ENCODE data around the gene SYK. TPM values are rescaled to one million over a fixed set of nuclear protein-coding genes. Genes with fewer than 3 reads are reported as not detected.
"Not testable (repeated sequence)": the region's sequence is repeated elsewhere in the genome, so short reads cannot be mapped to it uniquely, and the experiment has no call there.

SYK gene
- total RNA-seq, 3 donors from 2014 or later (not counting 1 experiment from before 2014, with no cell fraction given): 75.5 to 104 (median 78.0) TPM

- Histone ChIP-seq H3K27me3 (ENCODE audit: control insufficient read depth, insufficient read depth, low read length) (no peaks in the 10 kb centered on the region), H3K36me3 (ENCODE audit: control insufficient read depth, insufficient read depth, low read length) (no peaks in the 10 kb centered on the region), H3K27ac (ENCODE audit: low read length) (no peak overlapping the region), H3K4me3 (ENCODE audit: low read length) (no peak overlapping the region), H3K9me3 (ENCODE audit: control insufficient read depth, insufficient read depth, low read length) (no peaks in the 10 kb centered on the region), H3K4me1 (ENCODE audit: control insufficient read depth, insufficient read depth, low read length) (peaks cover 12% of the 10 kb centered on the region)
- Mint-ChIP-seq H3K4me1 (peaks cover 5 to 8% of the 10 kb centered on the region in 2 donors), H3K9me3 (no peaks in the 10 kb centered on the region), H3K27me3 (ENCODE audit: low read depth in 2 of 2) (peaks cover 0 to 2% of the 10 kb centered on the region in 2 donors), H3K36me3 (no peaks in the 10 kb centered on the region), H3K4me3 (no peak overlapping the region), H3K27ac (no peak overlapping the region)
- WGBS (ENCODE audit: insufficient coverage): 94% methylated on average over 2 of the region's 2 CpGs
- no peak for DNase-seq
- ATAC-seq: no peak
- intact Hi-C loops (cut with micrococcal nuclease): no loop called here
- TF ChIP-seq CTCF (IDR thresholded peaks at IDR 0.05): no peak
These were observed 22.9 kb upstream of the SYK start for GRCh38 chr9:90778746-90779145.

GRCh38 chr9:90783552-90783951 is 18.1 kb upstream of the SYK start:
- no peaks in the 10 kb centered on the region for H3K4me1 Mint-ChIP-seq
- Histone ChIP-seq H3K9me3 (ENCODE audit: control insufficient read depth, insufficient read depth, low read length) (no peaks in the 10 kb centered on the region), H3K36me3 (ENCODE audit: control insufficient read depth, insufficient read depth, low read length) (no peaks in the 10 kb centered on the region), H3K4me1 (ENCODE audit: control insufficient read depth, insufficient read depth, low read length) (no peaks in the 10 kb centered on the region), H3K4me3 (ENCODE audit: low read length) (no peak overlapping the region), H3K27ac (ENCODE audit: low read length) (no peak overlapping the region), H3K27me3 (ENCODE audit: control insufficient read depth, insufficient read depth, low read length) (peaks cover 2% of the 10 kb centered on the region)
- no peak for DNase-seq
- no peaks in the 10 kb centered on the region for H3K9me3 Mint-ChIP-seq
- H3K27me3 Mint-ChIP-seq (ENCODE audit: low read depth in 2 of 2): peaks cover 0 to 2% of the 10 kb centered on the region in 2 donors
- no peak for ATAC-seq
- H3K27ac Mint-ChIP-seq: no peak overlapping the region
- TF ChIP-seq CTCF (IDR thresholded peaks at IDR 0.05): no peak
- H3K36me3 Mint-ChIP-seq: no peaks in the 10 kb centered on the region
- no peak overlapping the region for H3K4me3 Mint-ChIP-seq
- intact Hi-C loops (cut with micrococcal nuclease): no loop called here
- 87% methylated on average over 3 of the region's 3 CpGs for WGBS (ENCODE audit: insufficient coverage)

GRCh38 chr9:90783964-90784363 is 17.7 kb upstream of the SYK start:
- Mint-ChIP-seq H3K27me3 (ENCODE audit: low read depth in 2 of 2) (peaks cover 0 to 2% of the 10 kb centered on the region in 2 donors), H3K9me3 (no peaks in the 10 kb centered on the region), H3K36me3 (no peaks in the 10 kb centered on the region), H3K4me1 (no peaks in the 10 kb centered on the region), H3K27ac (no peak overlapping the region), H3K4me3 (no peak overlapping the region)
- Histone ChIP-seq H3K36me3 (ENCODE audit: control insufficient read depth, insufficient read depth, low read length) (no peaks in the 10 kb centered on the region), H3K27ac (ENCODE audit: low read length) (no peak overlapping the region), H3K4me1 (ENCODE audit: control insufficient read depth, insufficient read depth, low read length) (no peaks in the 10 kb centered on the region), H3K9me3 (ENCODE audit: control insufficient read depth, insufficient read depth, low read length) (no peaks in the 10 kb centered on the region), H3K4me3 (ENCODE audit: low read length) (no peak overlapping the region), H3K27me3 (ENCODE audit: control insufficient read depth, insufficient read depth, low read length) (peaks cover 2% of the 10 kb centered on the region)
- DNase-seq: no peak
- ATAC-seq: no peak
- WGBS (ENCODE audit: insufficient coverage): 88% methylated on average over 7 of the region's 8 CpGs
- TF ChIP-seq CTCF (IDR thresholded peaks at IDR 0.05): no peak
- intact Hi-C loops (cut with micrococcal nuclease): no loop called here

- Mint-ChIP-seq H3K27ac (no peak overlapping the region), H3K4me1 (no peaks in the 10 kb centered on the region), H3K4me3 (no peak overlapping the region), H3K9me3 (no peaks in the 10 kb centered on the region), H3K27me3 (ENCODE audit: low read depth in 2 of 2) (peaks cover 0 to 9% of the 10 kb centered on the region in 2 donors), H3K36me3 (no peaks in the 10 kb centered on the region)
- ATAC-seq (no peak), DNase-seq (no peak)
- Histone ChIP-seq H3K36me3 (ENCODE audit: control insufficient read depth, insufficient read depth, low read length) (no peaks in the 10 kb centered on the region), H3K9me3 (ENCODE audit: control insufficient read depth, insufficient read depth, low read length) (no peaks in the 10 kb centered on the region), H3K4me1 (ENCODE audit: control insufficient read depth, insufficient read depth, low read length) (peaks cover 6% of the 10 kb centered on the region), H3K4me3 (ENCODE audit: low read length) (no peak overlapping the region), H3K27ac (ENCODE audit: low read length) (no peak overlapping the region), H3K27me3 (ENCODE audit: control insufficient read depth, insufficient read depth, low read length) (peaks cover 2% of the 10 kb centered on the region)
- no peak for TF ChIP-seq CTCF (IDR thresholded peaks at IDR 0.05)
- intact Hi-C loops (cut with micrococcal nuclease): no loop called here
- WGBS (ENCODE audit: insufficient coverage): 77% methylated on average over 3 of the region's 4 CpGs
These were observed 13.7 kb upstream of the SYK start for GRCh38 chr9:90787771-90788460.

GRCh38 chr9:90788527-90788926 is 13.1 kb upstream of the SYK start:
- H3K4me1 ChIP-seq (ENCODE audit: control insufficient read depth, insufficient read depth, low read length); H3K27ac ChIP-seq (ENCODE audit: low read length); H3K27me3 Mint-ChIP-seq (ENCODE audit: low read depth in 2 of 2); H3K4me3 Mint-ChIP-seq; H3K4me1 Mint-ChIP-seq; H3K27ac Mint-ChIP-seq; intact Hi-C loops (cut with micrococcal nuclease); DNase-seq; ATAC-seq; H3K9me3 ChIP-seq (ENCODE audit: control insufficient read depth, insufficient read depth, low read length); H3K9me3 Mint-ChIP-seq; H3K27me3 ChIP-seq (ENCODE audit: control insufficient read depth, insufficient read depth, low read length); H3K4me3 ChIP-seq (ENCODE audit: low read length); H3K36me3 Mint-ChIP-seq; H3K36me3 ChIP-seq (ENCODE audit: control insufficient read depth, insufficient read depth, low read length): not testable (repeated sequence)
- 56% methylated on average over 1 of the region's 1 CpG for WGBS (ENCODE audit: insufficient coverage)

All from natural killer cell (primary cell).